ENCODE data around the gene CADM2. TPM values are rescaled to one million over a fixed set of nuclear protein-coding genes. Genes with fewer than 3 reads are reported as not detected.

CADM2 gene
- total RNA-seq, 2 donors from 2014 or later, result 24.1 to 29.8 TPM

DNA sequence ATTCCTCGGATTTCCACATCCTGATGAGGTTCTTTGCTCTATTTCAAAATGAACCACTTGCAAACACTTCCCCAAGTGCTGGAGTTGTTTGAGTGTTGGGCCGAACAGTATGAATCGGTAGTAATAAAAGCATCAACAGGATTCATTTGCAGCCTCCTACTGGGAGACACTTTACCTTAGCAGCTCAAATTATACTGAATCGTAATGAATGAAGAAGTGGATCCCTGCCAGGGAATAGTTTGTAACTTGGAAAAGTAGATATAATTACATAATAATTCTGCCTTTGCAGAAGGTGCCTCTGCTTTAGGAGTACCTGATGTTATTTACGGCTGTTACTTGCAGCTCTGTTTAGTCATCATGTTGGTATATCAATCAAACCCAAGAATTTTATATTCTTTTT, 669.1 kb downstream of the CADM2 start:
- Histone ChIP-seq H3K4me1 (ENCODE audit: control insufficient read depth, insufficient read depth, low read length) (peaks cover 8% of the 10 kb centered on the region), H3K36me3 (ENCODE audit: control insufficient read depth, insufficient read depth, low read length) (no peaks in the 10 kb centered on the region), H3K9me3 (ENCODE audit: control insufficient read depth, low read length) (no peaks in the 10 kb centered on the region), H3K27ac (ENCODE audit: low read depth, low read length) (no peak overlapping the region), H3K27me3 (ENCODE audit: control insufficient read depth, insufficient read depth, low read length, poor library complexity, severe bottlenecking) (no peaks in the 10 kb centered on the region), H3K4me3 (ENCODE audit: low read length) (no peak overlapping the region), H3K9ac (ENCODE audit: extremely low read depth, low read length, poor library complexity, severe bottlenecking) (no peak overlapping the region)
- Mint-ChIP-seq H3K4me3 (no peak overlapping the region), H3K4me1 (peaks cover 17% of the 10 kb centered on the region), H3K27ac (no peak overlapping the region), H3K9me3 (no peaks in the 10 kb centered on the region), H3K27me3 (ENCODE audit: insufficient read depth) (no peaks in the 10 kb centered on the region), H3K36me3 (ENCODE audit: low read depth) (no peaks in the 10 kb centered on the region)
- WGBS, 2 experiments (ENCODE audit: insufficient coverage in 1 of 2, insufficient read length in 1 of 2), result 85 to 92% methylated on average over 2 to 4 of the region's 5 CpGs
- TF ChIP-seq, protein P1, sequence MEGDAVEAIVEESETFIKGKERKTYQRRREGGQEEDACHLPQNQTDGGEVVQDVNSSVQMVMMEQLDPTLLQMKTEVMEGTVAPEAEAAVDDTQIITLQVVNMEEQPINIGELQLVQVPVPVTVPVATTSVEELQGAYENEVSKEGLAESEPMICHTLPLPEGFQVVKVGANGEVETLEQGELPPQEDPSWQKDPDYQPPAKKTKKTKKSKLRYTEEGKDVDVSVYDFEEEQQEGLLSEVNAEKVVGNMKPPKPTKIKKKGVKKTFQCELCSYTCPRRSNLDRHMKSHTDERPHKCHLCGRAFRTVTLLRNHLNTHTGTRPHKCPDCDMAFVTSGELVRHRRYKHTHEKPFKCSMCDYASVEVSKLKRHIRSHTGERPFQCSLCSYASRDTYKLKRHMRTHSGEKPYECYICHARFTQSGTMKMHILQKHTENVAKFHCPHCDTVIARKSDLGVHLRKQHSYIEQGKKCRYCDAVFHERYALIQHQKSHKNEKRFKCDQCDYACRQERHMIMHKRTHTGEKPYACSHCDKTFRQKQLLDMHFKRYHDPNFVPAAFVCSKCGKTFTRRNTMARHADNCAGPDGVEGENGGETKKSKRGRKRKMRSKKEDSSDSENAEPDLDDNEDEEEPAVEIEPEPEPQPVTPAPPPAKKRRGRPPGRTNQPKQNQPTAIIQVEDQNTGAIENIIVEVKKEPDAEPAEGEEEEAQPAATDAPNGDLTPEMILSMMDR (conservative IDR thresholded peaks at IDR 0.05), result no peak
- DNase-seq, result no peak

- Mint-ChIP-seq H3K36me3 (ENCODE audit: low read depth) (no peaks in the 10 kb centered on the region), H3K9me3 (no peaks in the 10 kb centered on the region), H3K4me1 (peaks cover 14% of the 10 kb centered on the region), H3K27me3 (ENCODE audit: insufficient read depth) (no peaks in the 10 kb centered on the region), H3K4me3 (no peak overlapping the region), H3K27ac (no peak overlapping the region)
- H3K4me1 ChIP-seq (ENCODE audit: control insufficient read depth, insufficient read depth, low read length), result peaks cover 8% of the 10 kb centered on the region
- H3K27me3 ChIP-seq (ENCODE audit: control insufficient read depth, insufficient read depth, low read length, poor library complexity, severe bottlenecking), result no peaks in the 10 kb centered on the region
- H3K36me3 ChIP-seq (ENCODE audit: control insufficient read depth, insufficient read depth, low read length), result no peaks in the 10 kb centered on the region
- no peak overlapping the region for H3K4me3 ChIP-seq (ENCODE audit: low read length)
- no peak for DNase-seq
- no peaks in the 10 kb centered on the region for H3K9me3 ChIP-seq (ENCODE audit: control insufficient read depth, low read length)
- no peak overlapping the region for H3K27ac ChIP-seq (ENCODE audit: low read depth, low read length)
- 90 to 100% methylated on average over 1 of the region's 1 CpG for WGBS, 2 experiments (ENCODE audit: insufficient coverage in 1 of 2, insufficient read length in 1 of 2)
- no peak overlapping the region for H3K9ac ChIP-seq (ENCODE audit: extremely low read depth, low read length, poor library complexity, severe bottlenecking)
- TF ChIP-seq, protein P1 (conservative IDR thresholded peaks at IDR 0.05), result no peak
Observed at GRCh38 chr3:85631070-85631469, 672.3 kb downstream of the CADM2 start.

DNA sequence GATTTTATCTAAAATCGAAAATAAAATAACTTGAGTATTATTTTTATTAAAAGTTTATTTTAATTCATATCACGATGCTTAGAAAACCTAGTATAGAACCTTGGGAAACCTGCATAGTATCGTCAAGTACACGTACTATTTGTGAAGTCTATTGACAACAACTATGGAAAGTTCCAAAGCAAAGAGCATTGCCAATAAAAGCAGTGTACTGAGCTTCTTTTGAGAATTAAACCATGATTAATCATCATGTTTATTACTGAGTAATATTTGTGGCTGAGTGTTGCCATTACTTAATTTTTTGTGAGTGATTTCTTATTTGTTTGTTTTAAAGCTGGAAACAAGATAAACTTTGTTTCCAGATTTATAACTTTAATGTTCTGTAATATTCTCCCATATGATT, 674.1 kb downstream of the CADM2 start:
- Histone ChIP-seq H3K36me3 (ENCODE audit: control insufficient read depth, insufficient read depth, low read length) (no peaks in the 10 kb centered on the region), H3K9ac (ENCODE audit: extremely low read depth, low read length, poor library complexity, severe bottlenecking) (no peak overlapping the region), H3K4me1 (ENCODE audit: control insufficient read depth, insufficient read depth, low read length) (no peaks in the 10 kb centered on the region), H3K4me3 (ENCODE audit: low read length) (no peak overlapping the region), H3K9me3 (ENCODE audit: control insufficient read depth, low read length) (no peaks in the 10 kb centered on the region), H3K27me3 (ENCODE audit: control insufficient read depth, insufficient read depth, low read length, poor library complexity, severe bottlenecking) (no peaks in the 10 kb centered on the region), H3K27ac (ENCODE audit: low read depth, low read length) (no peak overlapping the region)
- Mint-ChIP-seq H3K4me3 (no peak overlapping the region), H3K4me1 (peaks cover 1% of the 10 kb centered on the region), H3K27ac (no peak overlapping the region), H3K9me3 (no peaks in the 10 kb centered on the region), H3K27me3 (ENCODE audit: insufficient read depth) (no peaks in the 10 kb centered on the region), H3K36me3 (ENCODE audit: low read depth) (no peaks in the 10 kb centered on the region)
- 95 to 98% methylated on average over 2 to 3 of the region's 4 CpGs for WGBS, 2 experiments (ENCODE audit: insufficient coverage in 1 of 2, insufficient read length in 1 of 2)
- no peak for DNase-seq
- TF ChIP-seq, protein P1 (conservative IDR thresholded peaks at IDR 0.05), result no peak

Data from endodermal cell (in vitro differentiated cells).